H9 (cell line): ENCODE measurements around the gene SEMA5A. TPM values are rescaled to one million over a fixed set of nuclear protein-coding genes. Genes with fewer than 3 reads are reported as not detected.

ENCODE experiments used
- DNase-seq: peaks from one replicate; pipeline ENCODE4 v3.0.0-alpha.2; 2017
- H2AFZ ChIP-seq: one replicate; pipeline ENCODE4 v1.6.1; 2013; ENCODE audit warnings: mild to moderate bottlenecking, low read length, control low read depth, moderate library complexity
- H2AK5ac ChIP-seq: 2 replicates; pipeline ENCODE4 v1.6.1; 2013; ENCODE audit warnings: low read length, control low read depth, mixed read lengths; ENCODE audit not compliant: insufficient read length
- H2BK120ac ChIP-seq: one replicate; pipeline ENCODE4 v1.6.1; 2013; ENCODE audit warnings: low read depth, mild to moderate bottlenecking, low read length, control low read depth, inconsistent platforms; ENCODE audit not compliant: poor library complexity, severe bottlenecking
- H2BK12ac ChIP-seq: 2 replicates; pipeline ENCODE4 v1.6.1; 2013; ENCODE audit warnings: low read length, control low read depth, mixed read lengths, low read depth; ENCODE audit not compliant: insufficient read length
- H2BK15ac ChIP-seq: 2 replicates; pipeline ENCODE4 v1.6.1; 2013; ENCODE audit warnings: low read depth, low read length, control low read depth
- H2BK20ac ChIP-seq: one replicate; pipeline ENCODE4 v1.6.1; 2013; ENCODE audit warnings: low read depth, mild to moderate bottlenecking, low read length, control low read depth, inconsistent platforms; ENCODE audit not compliant: poor library complexity, severe bottlenecking
- H2BK5ac ChIP-seq: 2 replicates; pipeline ENCODE4 v1.6.1; 2013; ENCODE audit warnings: low read length, control low read depth, mixed read lengths; ENCODE audit not compliant: insufficient read length
- H3K14ac ChIP-seq: 2 replicates; pipeline ENCODE4 v1.6.1; 2013; ENCODE audit warnings: low read length, control low read depth; ENCODE audit not compliant: insufficient read depth
- H3K18ac ChIP-seq: 2 replicates; pipeline ENCODE4 v1.6.1; 2013; ENCODE audit warnings: low read depth, mild to moderate bottlenecking, mixed read lengths, low read length, control low read depth; ENCODE audit not compliant: insufficient read length
- H3K23ac ChIP-seq: 2 replicates; pipeline ENCODE4 v1.6.1; 2013; ENCODE audit warnings: low read length, control low read depth, mixed read lengths, low read depth; ENCODE audit not compliant: insufficient read length
- H3K23me2 ChIP-seq: 2 replicates; pipeline ENCODE4 v1.6.1; 2013; ENCODE audit warnings: low read depth, mild to moderate bottlenecking, mixed read lengths, low read length, control low read depth; ENCODE audit not compliant: insufficient read length, poor library complexity, severe bottlenecking
- H3K27ac ChIP-seq: 2 replicates; pipeline ENCODE4 v1.5.1; 2013; ENCODE audit warnings: low read length, control low read depth, mixed read lengths, low read depth; ENCODE audit not compliant: insufficient read length
- H3K27me3 ChIP-seq: 2 replicates; pipeline ENCODE4 v1.6.1; 2013; ENCODE audit warnings: low read length, control low read depth, inconsistent platforms; ENCODE audit not compliant: insufficient read depth
- H3K4ac ChIP-seq: 2 replicates; pipeline ENCODE4 v1.6.1; 2013; ENCODE audit warnings: low read depth, mild to moderate bottlenecking, control low read depth, inconsistent platforms, low read length, moderate library complexity
- H3K4me1 ChIP-seq: 2 replicates; pipeline ENCODE4 v1.6.1; 2013; ENCODE audit warnings: low read length, control low read depth, inconsistent platforms; ENCODE audit not compliant: insufficient read depth
- H3K4me2 ChIP-seq: 2 replicates; pipeline ENCODE4 v1.6.1; 2013; ENCODE audit warnings: low read length, control low read depth, mixed read lengths; ENCODE audit not compliant: insufficient read length, insufficient read depth
- H3K56ac ChIP-seq: 2 replicates; pipeline ENCODE4 v1.6.1; 2013; ENCODE audit warnings: low read depth, mild to moderate bottlenecking, mixed read lengths, low read length, control low read depth; ENCODE audit not compliant: insufficient read length
- H3K79me1 ChIP-seq: 2 replicates; pipeline ENCODE4 v1.6.1; 2013; ENCODE audit warnings: low read depth, mild to moderate bottlenecking, moderate library complexity, low read length, control low read depth, inconsistent platforms; ENCODE audit not compliant: insufficient read depth, poor library complexity, severe bottlenecking
- H3K79me2 ChIP-seq: 2 replicates; pipeline ENCODE4 v1.6.1; 2013; ENCODE audit warnings: low read length, control low read depth, inconsistent platforms; ENCODE audit not compliant: insufficient read depth
- H3K9ac ChIP-seq: 2 replicates; pipeline ENCODE4 v1.6.1; 2013; ENCODE audit warnings: low read length, control low read depth, mixed read lengths; ENCODE audit not compliant: insufficient read length; ENCODE audit errors: extremely low read depth
- H3K9me3 ChIP-seq: one replicate; pipeline ENCODE4 v1.6.1; 2013; ENCODE audit warnings: low read depth, low read length, inconsistent platforms; ENCODE audit not compliant: control insufficient read depth
- H3T11ph ChIP-seq: one replicate; pipeline ENCODE4 v1.6.1; 2013; ENCODE audit warnings: mild to moderate bottlenecking, low read length, control low read depth, inconsistent platforms
- H4K20me1 ChIP-seq: one replicate; pipeline ENCODE4 v1.6.1; 2013; ENCODE audit not compliant: control insufficient read depth, insufficient read length, insufficient read depth
- H4K5ac ChIP-seq: 2 replicates; pipeline ENCODE4 v1.6.1; 2013; ENCODE audit warnings: low read depth, mild to moderate bottlenecking, mixed read lengths, low read length, control low read depth; ENCODE audit not compliant: insufficient read length
- H4K8ac ChIP-seq: replicated peaks from 2 replicates; pipeline ENCODE4 v1.6.1; 2013; ENCODE audit warnings: low read length, control low read depth, mixed read lengths, low read depth; ENCODE audit not compliant: insufficient read length
- H4K91ac ChIP-seq: 2 replicates; pipeline ENCODE4 v1.6.1; 2013; ENCODE audit warnings: low read depth, mild to moderate bottlenecking, moderate library complexity, mixed read lengths, low read length, control low read depth; ENCODE audit not compliant: insufficient read length
- H3K27ac Mint-ChIP-seq, 3 experiments: 2 replicates in 2 of 3; 3 replicates in 1 of 3; pipeline ENCODE4 v1.8.0; 2020 to 2021; ENCODE audit warnings: mixed read lengths in 3 of 3, mild to moderate bottlenecking in 1 of 3, moderate library complexity in 1 of 3
- H3K27me3 Mint-ChIP-seq: 2 replicates; pipeline ENCODE4 v1.8.0; 2021; ENCODE audit warnings: low read depth, mild to moderate bottlenecking, moderate library complexity, mixed read lengths
- H3K36me3 Mint-ChIP-seq, 3 experiments: 2 replicates in 2 of 3; 3 replicates in 1 of 3; pipeline ENCODE4 v1.8.0; 2020 to 2021; ENCODE audit warnings: low read depth in 3 of 3, mixed read lengths in 3 of 3; ENCODE audit not compliant: insufficient read depth in 1 of 3
- H3K4me1 Mint-ChIP-seq, 2 experiments: 2 replicates each; pipeline ENCODE4 v1.8.0; 2020; ENCODE audit warnings: mixed read lengths in 2 of 2
- H3K4me3 Mint-ChIP-seq, 2 experiments: 2 replicates in 1 of 2; 3 replicates in 1 of 2; pipeline ENCODE4 v1.8.0; 2020 to 2021; ENCODE audit warnings: mild to moderate bottlenecking in 2 of 2, mixed read lengths in 2 of 2, moderate library complexity in 1 of 2
- H3K9me3 Mint-ChIP-seq, 2 experiments: 2 replicates in 1 of 2; 3 replicates in 1 of 2; pipeline ENCODE4 v1.8.0; 2020; ENCODE audit warnings: mild to moderate bottlenecking in 2 of 2, mixed read lengths in 2 of 2, moderate library complexity in 1 of 2
- WGBS: extraction: QIAGEN DNeasy Blood & Tissue Kit; methylation state at CpG from one replicate; pipeline ENCODE4 v1.1.7; 2013; ENCODE audit warnings: missing lambda C conversion rate, low lambda C conversion rate, mixed read lengths; ENCODE audit not compliant: insufficient read length; ENCODE audit errors: extremely low coverage; 5-methylcytosine and 5-hydroxymethylcytosine counted together
- total RNA-seq: library from RNA; stranded (reverse); gene quantifications from 2 replicates; pipeline ENCODE4 v1.2.1, GENCODE V29; 2021
- TF ChIP-seq, protein P1 (sequence below): fragments of 200-600 bp; sonication (generic); conservative IDR thresholded peaks from 3 replicates; pipeline ENCODE4 v1.8.0; 2021; ENCODE audit warnings: antibody characterized with exemption, mild to moderate bottlenecking

The SEMA5A gene
- total RNA-seq, 1 experiment from 2014 or later: 4.3 TPM

DNA sequence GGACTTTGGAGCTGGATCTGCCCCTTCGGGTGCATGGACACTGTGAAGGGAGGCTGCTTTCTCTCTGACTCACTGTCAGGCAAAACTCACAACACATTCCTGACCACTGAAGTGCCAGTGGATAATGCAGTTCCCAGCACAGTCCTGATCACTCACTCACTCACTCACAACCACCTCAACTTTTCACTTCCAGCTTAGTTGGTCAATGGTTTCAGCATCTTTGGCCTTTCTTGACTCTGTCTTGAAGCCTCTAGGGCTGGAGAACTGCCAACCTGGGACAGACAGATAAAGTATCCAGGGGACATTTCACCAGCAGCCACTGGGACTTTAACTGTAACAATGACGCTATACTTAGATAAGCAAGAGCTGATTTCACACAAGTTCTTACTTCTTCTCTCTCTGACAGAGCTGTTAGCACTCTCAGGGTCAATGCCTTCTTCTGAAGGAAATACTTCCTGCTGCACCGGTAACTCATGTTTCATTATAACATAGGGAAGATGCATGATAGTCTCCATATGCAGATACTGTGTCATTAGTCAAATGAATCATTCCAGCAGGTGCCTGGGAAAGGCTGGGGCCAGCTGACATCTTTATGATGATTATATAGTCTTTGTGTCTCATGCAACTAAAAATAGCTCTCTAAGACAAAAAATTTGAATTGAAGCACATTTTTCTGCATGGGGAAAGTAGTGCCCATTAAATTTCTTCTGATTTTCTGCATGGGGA is 499.0 kb downstream of the SEMA5A start:
- Histone ChIP-seq H2BK5ac (no peak overlapping the region), H3K9ac (no peak overlapping the region), H3K23me2 (no peaks in the 10 kb centered on the region), H3K79me2 (no peaks in the 10 kb centered on the region), H4K20me1 (no peaks in the 10 kb centered on the region), H2BK15ac (no peak overlapping the region), H3K56ac (no peak overlapping the region), H3K27ac (no peak overlapping the region), H3K27me3 (no peaks in the 10 kb centered on the region), H3K79me1 (no peaks in the 10 kb centered on the region), H3K4me1 (no peaks in the 10 kb centered on the region), H3K4me2 (no peak overlapping the region), H3K14ac (no peak overlapping the region), H3K4ac (no peak overlapping the region), H2BK20ac (no peak overlapping the region), H3T11ph (no peak overlapping the region), H4K91ac (no peak overlapping the region), H4K8ac (no peak overlapping the region), H2BK120ac (no peak overlapping the region), H3K23ac (no peak overlapping the region), H2AFZ (no peak overlapping the region), H4K5ac (no peak overlapping the region), H2BK12ac (no peak overlapping the region), H3K18ac (no peak overlapping the region), H3K9me3 (no peaks in the 10 kb centered on the region), H2AK5ac (no peak overlapping the region)
- Mint-ChIP-seq H3K4me3 (no peak overlapping the region), H3K4me1 (no peaks in the 10 kb centered on the region), H3K27me3 (no peaks in the 10 kb centered on the region; the same call in 1 of the 2 replicates), H3K36me3 (peaks cover 0 to 15% (median 7%) of the 10 kb centered on the region in 3 experiments; a peak in 3 of 7 replicates), H3K27ac (0 out of 7 replicates have a peak overlapping the region, but pooled peaks of 2 of the 3 experiments have one; percentile 45 to 57), H3K9me3 (no peaks in the 10 kb centered on the region)
- DNase-seq: no peak
- WGBS: no CpG with 5 or more reads among the region's 3 CpGs
- TF ChIP-seq, protein P1, sequence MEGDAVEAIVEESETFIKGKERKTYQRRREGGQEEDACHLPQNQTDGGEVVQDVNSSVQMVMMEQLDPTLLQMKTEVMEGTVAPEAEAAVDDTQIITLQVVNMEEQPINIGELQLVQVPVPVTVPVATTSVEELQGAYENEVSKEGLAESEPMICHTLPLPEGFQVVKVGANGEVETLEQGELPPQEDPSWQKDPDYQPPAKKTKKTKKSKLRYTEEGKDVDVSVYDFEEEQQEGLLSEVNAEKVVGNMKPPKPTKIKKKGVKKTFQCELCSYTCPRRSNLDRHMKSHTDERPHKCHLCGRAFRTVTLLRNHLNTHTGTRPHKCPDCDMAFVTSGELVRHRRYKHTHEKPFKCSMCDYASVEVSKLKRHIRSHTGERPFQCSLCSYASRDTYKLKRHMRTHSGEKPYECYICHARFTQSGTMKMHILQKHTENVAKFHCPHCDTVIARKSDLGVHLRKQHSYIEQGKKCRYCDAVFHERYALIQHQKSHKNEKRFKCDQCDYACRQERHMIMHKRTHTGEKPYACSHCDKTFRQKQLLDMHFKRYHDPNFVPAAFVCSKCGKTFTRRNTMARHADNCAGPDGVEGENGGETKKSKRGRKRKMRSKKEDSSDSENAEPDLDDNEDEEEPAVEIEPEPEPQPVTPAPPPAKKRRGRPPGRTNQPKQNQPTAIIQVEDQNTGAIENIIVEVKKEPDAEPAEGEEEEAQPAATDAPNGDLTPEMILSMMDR: no peak
